ENCODE data around the gene TOE1.

- TF ChIP-seq POLR2A (IDR thresholded peaks at IDR 0.05; ENCODE audit: low read depth, low read length) (no peak), PAX5 (IDR thresholded peaks at IDR 0.05; ENCODE audit: insufficient read depth, low read length, severe bottlenecking) (no peak), TAF1 (IDR thresholded peaks at IDR 0.05; ENCODE audit: low read depth, low read length) (no peak)
These were observed 41.3 kb downstream of the TOE1 start for GRCh38 chr1:45381243-45381642.
